GOT3 (cell line): Measurements from ENCODE around the gene JSRP1.

ENCODE experiments used
- DNase-seq: peaks from one replicate; lab custom pipeline; 2025; ENCODE audit warnings: mixed read lengths; lab: John Stamatoyannopoulos, UW

The JSRP1 gene

DNA sequence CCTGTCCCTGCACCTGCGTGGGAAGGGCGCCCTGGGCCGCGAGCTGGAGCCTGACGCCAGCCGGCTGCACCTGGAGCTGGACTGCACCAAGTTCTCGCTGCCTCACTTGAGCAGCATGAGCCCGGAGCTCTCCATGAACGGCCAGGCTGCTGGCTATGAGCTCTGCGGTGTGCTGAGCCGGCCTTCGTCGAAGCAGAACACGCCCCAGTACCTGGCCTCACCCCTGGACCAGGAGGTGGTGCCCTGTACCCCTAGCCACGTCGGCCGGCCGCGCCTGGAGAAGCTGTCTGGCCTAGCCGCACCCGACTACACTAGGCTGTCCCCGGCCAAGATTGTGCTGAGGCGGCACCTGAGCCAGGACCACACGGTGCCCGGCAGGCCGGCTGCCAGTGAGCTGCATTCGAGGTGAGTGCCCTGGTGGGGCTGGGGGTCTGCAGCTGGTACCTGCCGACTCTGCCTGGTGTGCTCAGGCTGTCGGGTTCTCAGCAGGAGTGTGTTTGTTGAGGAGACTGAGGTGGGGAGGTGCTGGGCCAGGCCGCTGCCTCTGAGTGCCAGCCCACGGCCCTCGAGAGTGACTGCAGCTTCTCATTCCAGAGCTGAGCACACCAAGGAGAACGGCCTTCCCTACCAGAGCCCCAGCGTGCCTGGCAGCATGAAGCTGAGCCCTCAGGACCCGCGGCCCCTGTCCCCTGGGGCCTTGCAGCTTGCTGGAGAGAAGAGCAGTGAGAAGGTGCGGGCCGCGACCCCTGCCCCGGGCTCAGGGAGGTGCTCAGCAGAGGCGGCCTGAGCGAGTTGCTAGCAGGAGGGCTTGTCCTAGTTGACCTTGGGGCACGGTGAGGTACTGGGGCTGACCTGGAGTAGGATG lies 39.6 kb downstream of the JSRP1 start:
- DNase-seq: no peak

DNA sequence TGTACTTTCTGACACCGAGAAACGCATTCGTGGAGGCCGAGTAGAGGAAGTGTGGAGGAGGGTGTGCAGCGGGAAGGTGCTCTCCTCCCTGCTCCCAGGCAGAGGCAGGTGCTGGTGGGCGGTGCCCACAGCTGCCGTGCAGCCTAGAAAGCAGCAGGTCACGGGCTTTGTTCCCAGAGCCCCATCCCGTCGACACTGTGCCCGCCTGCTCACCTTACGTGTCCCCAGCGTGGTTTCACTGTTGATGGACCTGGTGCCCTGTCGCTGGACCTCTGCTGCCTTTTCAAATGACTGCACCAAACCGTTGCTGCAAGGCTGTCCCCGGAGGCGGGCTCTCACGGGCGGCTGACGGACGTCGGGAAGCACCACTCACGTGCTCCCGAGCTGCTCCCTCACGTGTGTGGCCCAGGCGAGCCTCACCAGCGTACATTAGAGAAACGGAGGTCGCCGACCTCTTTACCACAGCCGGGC lies 40.9 kb downstream of the JSRP1 start:
- DNase-seq: no peak

DNA sequence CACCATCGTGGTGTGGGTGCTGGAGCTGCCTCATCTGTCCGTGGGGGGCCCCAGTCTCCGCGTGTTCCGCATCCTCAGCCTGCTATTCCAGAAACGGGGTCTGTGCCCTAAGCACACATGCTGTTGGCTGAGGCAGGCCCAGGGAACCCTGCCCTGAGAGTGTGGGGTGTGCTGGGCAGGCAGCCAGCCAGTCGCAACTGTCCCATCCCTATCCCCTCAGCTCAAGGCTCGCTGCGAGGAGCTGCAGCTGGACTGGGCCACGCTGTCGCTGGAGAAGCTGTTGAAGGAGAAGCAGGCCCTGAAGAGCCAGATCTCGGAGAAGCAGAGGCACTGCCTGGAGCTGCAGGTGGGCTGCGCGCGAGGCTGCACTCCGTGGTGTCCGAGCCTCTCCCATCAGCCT lies 42.0 kb downstream of the JSRP1 start:
- no peak for DNase-seq

DNA sequence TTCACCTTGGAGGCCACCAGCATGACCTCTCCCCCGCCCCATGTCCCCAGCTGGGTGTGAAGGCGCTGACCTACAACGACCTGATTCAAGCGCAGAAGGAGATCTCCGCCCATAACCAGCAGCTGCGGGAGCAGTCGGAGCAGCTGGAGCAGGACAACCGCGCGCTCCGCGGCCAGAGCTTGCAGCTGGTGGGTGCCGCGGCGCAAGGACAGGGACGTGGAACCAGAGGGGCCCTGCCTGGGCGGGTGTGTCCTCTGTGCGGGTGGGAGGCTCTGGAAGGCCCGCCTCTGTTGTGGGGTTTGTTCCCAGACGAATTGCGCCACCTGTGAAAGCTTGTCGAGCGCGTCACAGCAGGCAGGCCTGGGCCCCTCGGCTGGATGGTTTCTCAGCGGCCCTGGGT lies 42.4 kb downstream of the JSRP1 start:
- DNase-seq: no peak

DNA sequence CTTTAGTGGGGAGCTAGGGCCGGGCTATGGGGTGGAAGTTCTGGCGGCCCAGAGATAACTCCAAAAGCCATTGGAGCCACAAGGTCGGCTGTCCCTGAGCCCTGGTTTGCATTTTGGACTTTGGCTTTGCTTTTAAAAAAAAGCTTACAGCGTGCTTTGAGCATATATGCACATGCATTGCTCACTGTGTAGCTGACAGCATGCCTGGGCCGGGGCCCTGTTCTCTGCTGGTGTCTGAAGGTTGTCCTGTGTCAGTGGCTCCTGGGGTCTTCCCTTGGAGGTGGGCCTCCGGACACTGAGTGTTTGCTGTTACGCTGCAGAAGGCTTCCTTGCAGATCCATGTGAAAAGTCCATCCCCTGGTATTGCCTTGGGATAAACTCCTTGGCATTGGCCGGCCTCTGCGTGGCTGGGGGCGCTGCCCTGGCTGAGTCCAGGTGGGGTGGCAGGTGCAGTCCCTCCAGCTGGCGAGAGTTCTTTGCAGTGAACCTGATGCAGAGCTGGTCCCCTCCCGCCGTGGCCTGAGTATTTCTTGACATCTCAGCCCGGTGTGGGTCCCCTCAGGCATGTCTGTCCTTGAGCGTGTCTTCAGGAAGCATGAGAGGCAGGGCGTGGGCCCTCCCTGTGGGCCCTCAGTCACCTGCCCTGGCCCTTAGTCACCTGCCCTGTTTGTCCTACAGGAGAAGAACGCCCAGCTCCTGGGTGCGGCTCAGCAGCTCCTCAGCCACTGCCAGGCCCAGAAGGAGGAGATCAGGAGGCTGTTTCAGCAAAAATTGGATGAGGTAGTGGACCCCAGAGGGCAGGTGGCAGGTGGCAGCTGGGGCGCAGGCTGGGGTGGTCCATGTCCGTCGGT lies 43.1 kb downstream of the JSRP1 start:
- DNase-seq: no peak

DNA sequence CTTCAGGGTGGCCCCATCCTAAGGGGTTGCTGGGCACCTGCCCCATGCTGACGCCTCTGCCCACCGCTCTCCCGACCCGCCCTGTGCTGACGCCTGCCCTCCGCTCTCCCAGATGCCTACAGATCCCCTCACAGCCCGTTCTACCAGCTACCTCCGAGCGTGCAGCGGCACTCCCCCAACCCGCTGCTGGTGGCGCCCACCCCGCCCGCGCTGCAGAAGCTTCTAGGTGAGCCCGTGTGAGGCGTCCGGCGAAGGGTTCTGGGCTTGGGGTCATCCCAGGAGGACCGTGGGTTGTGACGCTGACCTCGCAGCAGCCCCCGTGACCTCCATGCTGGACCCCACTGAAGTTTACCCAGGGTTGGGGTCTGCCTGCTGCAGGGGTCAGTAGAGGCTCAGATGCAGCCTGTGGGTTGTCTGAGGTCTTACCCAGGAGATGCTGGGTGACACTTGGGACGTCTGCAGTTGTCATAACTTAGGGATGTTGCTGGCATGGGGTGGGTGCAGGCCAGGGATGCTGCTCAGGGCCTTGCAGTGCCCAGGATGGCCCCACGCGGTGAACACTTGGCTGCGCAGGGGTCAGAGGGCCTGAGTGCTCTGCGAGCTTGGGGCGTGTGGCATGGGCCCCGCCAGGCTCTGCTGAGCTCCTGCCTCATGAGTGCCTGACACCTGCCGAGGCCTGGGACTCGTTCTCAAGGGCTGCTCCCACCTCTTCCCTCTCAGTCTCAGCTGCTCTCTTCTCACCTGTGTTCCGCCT lies 45.1 kb downstream of the JSRP1 start:
- no peak for DNase-seq

DNA sequence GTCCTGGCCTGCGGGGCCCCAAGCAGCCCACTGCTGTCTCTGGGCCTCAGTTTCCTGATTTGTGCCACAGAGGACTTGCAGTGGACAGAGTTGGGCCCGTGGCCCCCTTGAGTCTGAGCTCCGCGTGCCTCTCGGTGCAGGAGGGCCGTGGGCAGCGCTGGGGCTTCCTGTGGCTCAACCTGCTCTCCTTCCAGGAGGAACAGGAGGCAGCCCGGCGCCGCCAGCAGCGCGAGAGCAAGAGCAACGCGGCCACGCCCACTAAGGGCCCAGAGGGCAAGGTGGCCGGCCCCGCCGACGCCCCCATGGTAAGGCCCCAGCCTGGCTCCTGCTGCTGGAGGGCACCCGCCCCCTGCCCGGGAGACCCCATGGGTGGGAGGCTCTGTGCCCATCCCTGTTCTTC lies 46.0 kb downstream of the JSRP1 start:
- no peak for DNase-seq

DNA sequence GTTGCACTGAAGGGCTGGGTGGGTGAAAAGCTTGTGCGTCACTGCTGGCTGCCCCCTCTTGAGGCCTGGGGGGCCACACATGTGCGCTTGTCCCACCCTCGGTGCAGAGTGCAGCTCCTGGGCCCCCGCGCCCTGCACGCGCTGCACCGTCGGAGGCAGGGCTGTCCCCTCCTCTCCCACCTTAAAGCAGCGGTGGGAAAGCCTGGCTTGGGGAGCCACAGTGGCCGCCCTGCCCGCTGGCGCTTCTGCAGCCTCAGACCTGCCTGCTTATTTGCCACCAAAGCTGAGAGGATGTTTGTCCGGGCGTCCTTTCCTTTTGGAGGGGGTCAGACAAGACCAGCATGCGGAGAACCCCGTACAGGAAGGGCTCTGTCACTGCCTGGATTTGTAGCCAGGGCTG lies 46.8 kb downstream of the JSRP1 start:
- no peak for DNase-seq

DNA sequence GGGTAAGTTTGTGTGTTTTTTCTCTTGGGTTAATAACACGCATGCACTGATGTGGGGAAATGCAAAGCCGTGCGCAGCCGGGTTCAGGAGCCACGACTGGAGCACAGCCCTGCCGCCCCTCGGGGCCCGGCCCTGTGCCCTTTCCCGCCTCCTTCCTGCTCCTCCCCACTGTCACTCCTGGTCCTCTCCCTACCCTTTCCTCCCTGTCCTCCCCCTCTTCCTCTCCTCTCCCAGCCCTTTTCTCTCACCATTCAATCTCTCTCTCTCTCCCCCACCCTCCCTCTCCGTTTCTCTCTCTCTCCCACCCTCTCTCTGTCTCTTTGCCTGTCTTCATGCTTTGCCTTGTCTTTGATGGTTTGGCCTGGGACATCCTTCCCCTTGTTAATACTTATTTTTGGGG lies 47.2 kb downstream of the JSRP1 start:
- no peak for DNase-seq

DNA sequence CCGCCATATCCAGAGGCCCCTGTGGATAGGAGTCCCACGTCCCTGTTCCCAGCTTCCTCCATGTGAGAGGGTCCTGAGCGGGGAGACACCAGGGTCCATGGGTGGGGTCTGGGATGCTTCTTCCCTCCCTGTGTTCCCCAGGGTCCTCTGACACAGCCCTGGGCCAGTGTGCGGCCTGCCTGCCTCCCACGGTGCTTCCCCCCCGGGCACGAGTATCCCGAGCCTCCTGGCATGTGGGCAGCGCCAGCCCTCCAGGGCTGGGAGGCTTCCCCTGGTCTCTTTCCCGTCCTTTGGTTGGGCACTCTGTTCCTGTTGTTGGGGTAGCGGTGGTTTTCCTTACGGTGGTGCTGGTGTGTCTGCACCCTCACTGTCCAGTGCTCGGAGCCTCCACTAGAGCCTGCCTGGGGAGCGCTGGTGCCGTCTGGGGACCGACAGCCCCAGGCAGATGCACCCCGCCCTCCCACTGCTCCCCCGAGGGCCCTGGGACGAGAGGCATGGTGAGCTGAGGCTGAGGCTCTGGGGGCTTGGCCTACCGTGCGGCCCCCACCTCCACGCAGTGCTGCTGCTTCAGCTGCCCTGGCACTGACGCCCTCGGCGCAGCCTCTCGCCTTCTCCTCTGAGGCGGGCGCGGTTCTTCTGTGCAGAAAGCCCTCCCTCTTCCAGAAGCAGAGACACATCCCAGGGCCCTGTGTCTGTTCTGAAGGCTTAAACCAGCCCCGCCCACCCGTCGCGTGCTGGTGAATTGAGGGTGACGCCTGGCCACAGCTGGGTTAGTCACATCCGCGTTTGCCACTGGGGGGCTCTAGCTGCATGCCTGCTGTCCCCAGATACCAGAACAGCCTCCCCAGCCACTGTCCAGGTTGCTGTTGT lies 48.0 kb downstream of the JSRP1 start:
- DNase-seq: no peak

DNA sequence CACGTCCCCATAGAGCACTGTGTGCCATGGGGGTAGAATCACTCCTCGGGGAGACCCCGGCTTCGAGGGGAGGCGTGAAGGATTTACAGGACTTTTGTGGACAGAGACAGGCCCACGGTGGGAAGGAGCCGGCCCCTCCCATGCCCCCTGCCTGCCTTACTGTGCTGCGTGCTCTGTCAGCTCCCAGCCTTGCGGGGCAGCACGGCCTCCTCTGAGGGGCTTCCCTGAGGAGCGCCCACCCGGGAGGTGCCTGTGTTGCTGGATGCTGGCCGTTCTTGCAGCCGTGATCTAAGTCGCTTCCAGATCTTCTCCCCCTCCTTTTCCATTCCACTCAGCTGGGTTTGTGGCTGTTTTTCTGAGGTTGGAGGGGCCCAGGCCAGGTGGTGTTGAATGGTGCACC lies 49.2 kb downstream of the JSRP1 start:
- DNase-seq: no peak

DNA sequence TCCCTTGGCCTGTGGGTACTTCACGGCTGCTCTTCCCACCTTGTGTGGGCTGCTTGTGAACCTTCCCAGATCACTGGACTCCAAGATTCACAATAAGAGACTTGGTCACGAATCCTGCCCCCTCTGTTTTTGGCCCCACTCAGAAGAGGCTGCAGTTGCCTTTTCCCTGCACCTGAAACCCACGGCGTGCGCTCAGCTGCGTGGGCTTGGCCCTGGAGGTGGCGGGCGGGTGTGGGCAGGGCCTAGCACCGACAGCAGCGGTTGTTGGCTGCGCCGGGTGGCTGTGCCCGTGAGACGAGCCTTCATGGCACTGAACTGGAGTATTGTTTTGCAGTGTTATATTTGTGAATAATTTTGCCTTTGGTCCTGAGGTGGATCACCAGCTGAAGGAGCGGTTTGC lies 53.9 kb downstream of the JSRP1 start:
- DNase-seq: no peak
